Stimulated activated CD4-positive, alpha-beta T cell treated with anti-CD3 and anti-CD28 coated beads, Interleukin-15, amount 100 ng/mL, for 48 hours (primary cell): ENCODE data around the gene LRRC1.

Experiments
- DNase-seq, 2 donors: peaks; one replicate each; pipeline ENCODE4 v3.0.0-alpha.2; 2020; ENCODE audit warnings: low read depth in 2 of 2

Gene LRRC1

GRCh38 chr6:53846250-53846649 is 51.4 kb downstream of the LRRC1 start:
- DNase-seq, result no peak

- DNase-seq, result no peak
Observed at GRCh38 chr6:53847796-53848314, 53.0 kb downstream of the LRRC1 start.

- no peak for DNase-seq
Observed at GRCh38 chr6:53850527-53850926, 55.7 kb downstream of the LRRC1 start.

GRCh38 chr6:53851561-53851960 is 56.8 kb downstream of the LRRC1 start:
- DNase-seq, result no peak

GRCh38 chr6:53852805-53853204 is 58.0 kb downstream of the LRRC1 start:
- no peak for DNase-seq

GRCh38 chr6:53854843-53855567 is 60.2 kb downstream of the LRRC1 start:
- no peak for DNase-seq

- DNase-seq, result no peak
Observed at GRCh38 chr6:53855940-53856339, 61.1 kb downstream of the LRRC1 start.

GRCh38 chr6:53857318-53858094 is 62.7 kb downstream of the LRRC1 start:
- DNase-seq, result no peak

GRCh38 chr6:53858196-53858595 is 63.4 kb downstream of the LRRC1 start:
- DNase-seq, result no peak

- DNase-seq, result no peak
Observed at GRCh38 chr6:53858913-53859312, 64.1 kb downstream of the LRRC1 start.

GRCh38 chr6:53860511-53860910 is 65.7 kb downstream of the LRRC1 start:
- DNase-seq, result no peak

- DNase-seq, result no peak
Observed at GRCh38 chr6:53861518-53861917, 66.7 kb downstream of the LRRC1 start.

- DNase-seq, result no peak
Observed at GRCh38 chr6:53862662-53863462, 68.1 kb downstream of the LRRC1 start.

- DNase-seq, result no peak
Observed at GRCh38 chr6:53864781-53865180, 70.0 kb downstream of the LRRC1 start.

GRCh38 chr6:53866226-53866625 is 71.4 kb downstream of the LRRC1 start:
- no peak for DNase-seq

GRCh38 chr6:53868626-53869025 is 73.8 kb downstream of the LRRC1 start:
- no peak for DNase-seq

GRCh38 chr6:53869964-53870363 is 75.2 kb downstream of the LRRC1 start:
- DNase-seq, result no peak

- no peak for DNase-seq
Observed at GRCh38 chr6:53873922-53874321, 79.1 kb downstream of the LRRC1 start.

- DNase-seq, result no peak
Observed at GRCh38 chr6:53874964-53875363, 80.2 kb downstream of the LRRC1 start.

GRCh38 chr6:53877151-53877550 is 82.3 kb downstream of the LRRC1 start:
- no peak for DNase-seq

- no peak for DNase-seq
Observed at GRCh38 chr6:53878808-53879207, 84.0 kb downstream of the LRRC1 start.

- DNase-seq, result no peak
Observed at GRCh38 chr6:53879608-53880007, 84.8 kb downstream of the LRRC1 start.
